Activated B cell treated with CpG ODN at 0.5 μM for 24 hours (primary cell): ENCODE data around the gene ZNF765. TPM values are rescaled to one million over a fixed set of nuclear protein-coding genes. Genes with fewer than 3 reads are reported as not detected.

Source experiments
- ATAC-seq: fragments of 200-7000 bp; cut with Tn5 transposase; one replicate; pipeline ENCODE4 v1.10.0; 2021; ENCODE audit warnings: low read depth, mild to moderate bottlenecking, moderate library complexity
- CTCF ChIA-PET: fragments of 350-600 bp; sonication (Branson Sonifier 250); formaldehyde crosslinking; loops from one replicate; lab custom pipeline; 2021; ENCODE audit warnings: antibody characterized with exemption; lab: Charles Lee
- POLR2A ChIA-PET: fragments of 350-600 bp; sonication (Branson Sonifier 250); formaldehyde crosslinking; loops from one replicate; lab custom pipeline; 2021; ENCODE audit warnings: antibody characterized with exemption; lab: Charles Lee
- DNase-seq: peaks from one replicate; pipeline ENCODE4 v3.0.0; 2022
- H3K27ac Mint-ChIP-seq: one replicate; pipeline ENCODE4 v1.8.0; 2020; ENCODE audit warnings: mixed read lengths
- H3K27me3 Mint-ChIP-seq: one replicate; pipeline ENCODE4 v1.8.0; 2021; ENCODE audit warnings: mixed read lengths
- H3K36me3 Mint-ChIP-seq: one replicate; pipeline ENCODE4 v1.8.0; 2021; ENCODE audit warnings: low read depth, mixed read lengths
- H3K4me1 Mint-ChIP-seq: one replicate; pipeline ENCODE4 v1.8.0; 2021; ENCODE audit warnings: mixed read lengths
- H3K4me3 Mint-ChIP-seq: one replicate; pipeline ENCODE4 v1.8.0; 2020; ENCODE audit warnings: mild to moderate bottlenecking, mixed read lengths
- H3K9me3 Mint-ChIP-seq: one replicate; pipeline ENCODE4 v1.8.0; 2020; ENCODE audit warnings: mixed read lengths
- intact Hi-C: fragments of 100-400 bp; cut with micrococcal nuclease; formaldehyde crosslinking; loops from one replicate; pipeline ENCODE4 v1.15.1; 2024
- total RNA-seq: library from RNA; stranded (reverse); gene quantifications from 2 replicates; pipeline ENCODE4 v1.2.3, GENCODE V29; 2022
- TF ChIP-seq, protein P1 (sequence below): fragments of 200-600 bp; IDR thresholded peaks from one replicate; pipeline ENCODE4 v1.8.0; 2022; ENCODE audit warnings: antibody characterized with exemption, mild to moderate bottlenecking

Gene ZNF765
- total RNA-seq, 1 donor from 2014 or later, result 18.9 TPM

- TF ChIP-seq, protein P1, sequence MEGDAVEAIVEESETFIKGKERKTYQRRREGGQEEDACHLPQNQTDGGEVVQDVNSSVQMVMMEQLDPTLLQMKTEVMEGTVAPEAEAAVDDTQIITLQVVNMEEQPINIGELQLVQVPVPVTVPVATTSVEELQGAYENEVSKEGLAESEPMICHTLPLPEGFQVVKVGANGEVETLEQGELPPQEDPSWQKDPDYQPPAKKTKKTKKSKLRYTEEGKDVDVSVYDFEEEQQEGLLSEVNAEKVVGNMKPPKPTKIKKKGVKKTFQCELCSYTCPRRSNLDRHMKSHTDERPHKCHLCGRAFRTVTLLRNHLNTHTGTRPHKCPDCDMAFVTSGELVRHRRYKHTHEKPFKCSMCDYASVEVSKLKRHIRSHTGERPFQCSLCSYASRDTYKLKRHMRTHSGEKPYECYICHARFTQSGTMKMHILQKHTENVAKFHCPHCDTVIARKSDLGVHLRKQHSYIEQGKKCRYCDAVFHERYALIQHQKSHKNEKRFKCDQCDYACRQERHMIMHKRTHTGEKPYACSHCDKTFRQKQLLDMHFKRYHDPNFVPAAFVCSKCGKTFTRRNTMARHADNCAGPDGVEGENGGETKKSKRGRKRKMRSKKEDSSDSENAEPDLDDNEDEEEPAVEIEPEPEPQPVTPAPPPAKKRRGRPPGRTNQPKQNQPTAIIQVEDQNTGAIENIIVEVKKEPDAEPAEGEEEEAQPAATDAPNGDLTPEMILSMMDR, result no peak
- peaks cover 34% of the 10 kb centered on the region for H3K4me1 Mint-ChIP-seq
- intact Hi-C loops, result loop anchor here (1.0 to 2.0 kb wide), 10 partner anchors 29 to 631 kb away; partner anchors contain the start of genes ZNF160, ZNF611, ZNF761 and ZNF765
- H3K27me3 Mint-ChIP-seq, result no peaks in the 10 kb centered on the region
- H3K9me3 Mint-ChIP-seq, result no peaks in the 10 kb centered on the region
- ChIA-PET POLR2A (interaction anchor here (0.6 to 2.4 kb wide), 3 partner anchors 29 to 1176 kb away, joined by 3 to 9 read pairs (median 3); partner anchors contain the start of genes PPP2R1A and ZNF765), CTCF (interaction anchor here (0.6 kb wide), 1 partner anchor 1925 kb away, joined by 3 read pairs; no protein-coding TSS in a partner anchor)
- peaks cover 14% of the 10 kb centered on the region for H3K36me3 Mint-ChIP-seq
- ATAC-seq (peak; percentile 32), DNase-seq (no peak)
- peak overlapping the region; percentile 98 for H3K27ac Mint-ChIP-seq
- H3K4me3 Mint-ChIP-seq, result peak overlapping the region; percentile 96
Observed at GRCh38 chr19:53365899-53366493, 29.0 kb upstream of the ZNF765 start.

GRCh38 chr19:53372196-53372595 lies 22.8 kb upstream of the ZNF765 start:
- peaks cover 60% of the 10 kb centered on the region for H3K36me3 Mint-ChIP-seq
- H3K27me3 Mint-ChIP-seq, result no peaks in the 10 kb centered on the region
- ChIA-PET POLR2A (no interaction called here), CTCF (no interaction called here)
- no peaks in the 10 kb centered on the region for H3K9me3 Mint-ChIP-seq
- no peak overlapping the region for H3K27ac Mint-ChIP-seq
- intact Hi-C loops, result no loop called here
- ATAC-seq (no peak), DNase-seq (no peak)
- H3K4me1 Mint-ChIP-seq, result peaks cover 9% of the 10 kb centered on the region
- TF ChIP-seq, protein P1, result no peak
- H3K4me3 Mint-ChIP-seq, result no peak overlapping the region

- no peak for ATAC-seq
- Mint-ChIP-seq H3K36me3 (peaks cover 76% of the 10 kb centered on the region), H3K4me3 (no peak overlapping the region), H3K27ac (no peak overlapping the region), H3K27me3 (no peaks in the 10 kb centered on the region), H3K9me3 (peaks cover 1% of the 10 kb centered on the region), H3K4me1 (no peaks in the 10 kb centered on the region)
- ChIA-PET POLR2A (no interaction called here), CTCF (no interaction called here)
- TF ChIP-seq, protein P1, result no peak
- no peak for DNase-seq
- intact Hi-C loops, result no loop called here
Observed at GRCh38 chr19:53374288-53374687, 20.7 kb upstream of the ZNF765 start.

- no peaks in the 10 kb centered on the region for H3K4me1 Mint-ChIP-seq
- intact Hi-C loops, result no loop called here
- no peak overlapping the region for H3K27ac Mint-ChIP-seq
- no peak for ATAC-seq
- TF ChIP-seq, protein P1, result no peak
- H3K36me3 Mint-ChIP-seq, result peaks cover 80% of the 10 kb centered on the region
- ChIA-PET CTCF (no interaction called here), POLR2A (no interaction called here)
- peaks cover 2% of the 10 kb centered on the region for H3K9me3 Mint-ChIP-seq
- DNase-seq, result no peak
- H3K27me3 Mint-ChIP-seq, result no peaks in the 10 kb centered on the region
- no peak overlapping the region for H3K4me3 Mint-ChIP-seq
Observed at GRCh38 chr19:53374743-53375142, 20.2 kb upstream of the ZNF765 start.

- Mint-ChIP-seq H3K4me3 (no peak overlapping the region), H3K27me3 (no peaks in the 10 kb centered on the region), H3K4me1 (no peaks in the 10 kb centered on the region), H3K9me3 (peaks cover 46% of the 10 kb centered on the region), H3K36me3 (peaks cover 94% of the 10 kb centered on the region), H3K27ac (no peak overlapping the region)
- ChIA-PET CTCF (no interaction called here), POLR2A (no interaction called here)
- ATAC-seq, result no peak
- DNase-seq, result no peak
- TF ChIP-seq, protein P1, result no peak
- intact Hi-C loops, result no loop called here
Observed at GRCh38 chr19:53381376-53381775, 13.6 kb upstream of the ZNF765 start.
